HepG2 (cell line): ENCODE data around the gene AKR7A2. TPM values are rescaled to one million over a fixed set of nuclear protein-coding genes. Genes with fewer than 3 reads are reported as not detected.

Experiments
- ATAC-seq: fragments of 200-7000 bp; cut with Tn5 transposase; 3 replicates; pipeline ENCODE4 v1.9.1; 2020; ENCODE audit warnings: mild to moderate bottlenecking, moderate library complexity
- BruUV-seq: library from RNA; stranded (reverse); fragments of 400-500 nt; replicated peaks from 2 replicates; lab custom pipeline; 2021; lab: Mats Ljungman, UMichigan
- CTCF ChIA-PET: fragments of 300-600 bp; formaldehyde crosslinking; extraction: SDS; loops from one replicate; lab custom pipeline; 2021; ENCODE audit warnings: low total read pairs, inconsistent platforms, low intra/inter-chr PET ratio; lab: Yijun Ruan, JAX
- POLR2A ChIA-PET: fragments of 350-600 bp; sonication (Branson Sonifier 250); formaldehyde crosslinking; loops from one replicate; lab custom pipeline; 2020; ENCODE audit warnings: antibody characterized with exemption, inconsistent platforms; lab: Yijun Ruan, JAX
- DNase-seq: peaks from one replicate; pipeline ENCODE4 v3.0.0-alpha.2; 2015; ENCODE audit warnings: low spot score
- FAIRE-seq: peaks from 3 replicates; lab custom pipeline; 2011; peaks lifted over from hg19 to GRCh38; lab: Jason Lieb, UNC
- H2AFZ ChIP-seq: one replicate; pipeline ENCODE4 v1.6.1; 2011; ENCODE audit warnings: low read length, inconsistent platforms
- H3K27ac ChIP-seq: fragments of 300-600 bp; 3 replicates; pipeline ENCODE4 v1.8.0; 2011; ENCODE audit warnings: mixed run types, mild to moderate bottlenecking, mixed read lengths, low read length, inconsistent platforms; ENCODE audit not compliant: insufficient read depth; ENCODE audit errors: extremely low read length
- H3K27me3 ChIP-seq, 2 experiments: fragments of 200-600 bp in 1 of 2; 2 replicates in 1 of 2; 3 replicates in 1 of 2; pipeline versions ENCODE4 v1.6.0 to v1.8.0; 2011; ENCODE audit warnings: low read length in 2 of 2, mild to moderate bottlenecking in 2 of 2, moderate library complexity in 2 of 2, inconsistent platforms in 1 of 2; ENCODE audit not compliant: insufficient read depth in 2 of 2, control insufficient read depth in 1 of 2
- H3K36me3 ChIP-seq, 2 experiments: fragments of 200-600 bp in 1 of 2; replicated peaks in 1 of 2; 2 replicates in 1 of 2; 3 replicates in 1 of 2; pipeline versions ENCODE4 v1.5.1 to v1.8.0; 2011; ENCODE audit warnings: low read length in 2 of 2, inconsistent platforms in 1 of 2; ENCODE audit not compliant: insufficient read depth in 2 of 2, control insufficient read depth in 1 of 2
- H3K4me1 ChIP-seq: 2 replicates; pipeline ENCODE4 v1.5.1; 2012; ENCODE audit warnings: low read length, inconsistent platforms; ENCODE audit not compliant: insufficient read depth
- H3K4me2 ChIP-seq: 2 replicates; pipeline ENCODE4 v1.6.0; 2011; ENCODE audit warnings: low read depth, low read length, inconsistent platforms
- H3K4me3 ChIP-seq, 3 experiments: fragments of 200-600 bp in 1 of 3; sonication (generic), shearing (Covaris generic) in 1 of 3; replicated peaks in 1 of 3; 2 replicates each; pipeline ENCODE4 v1.5.1; 2011 to 2016; ENCODE audit warnings: low read length in 3 of 3, inconsistent platforms in 2 of 3, low read depth in 2 of 3, mild to moderate bottlenecking in 2 of 3, control low read depth in 1 of 3, mixed read lengths in 1 of 3; ENCODE audit not compliant: insufficient read depth in 1 of 3
- H3K79me2 ChIP-seq: one replicate; pipeline ENCODE4 v1.6.1; 2011; ENCODE audit warnings: low read length, inconsistent platforms; ENCODE audit not compliant: insufficient read depth
- H3K9ac ChIP-seq: 2 replicates; pipeline ENCODE4 v1.6.0; 2011; ENCODE audit warnings: mild to moderate bottlenecking, low read depth, low read length, inconsistent platforms; ENCODE audit not compliant: insufficient read depth
- H3K9me3 ChIP-seq: 2 replicates; pipeline ENCODE4 v1.5.1; 2012; ENCODE audit warnings: mild to moderate bottlenecking, low read length
- H4K20me1 ChIP-seq: 2 replicates; pipeline ENCODE4 v1.6.0; 2011; ENCODE audit warnings: inconsistent platforms, mild to moderate bottlenecking, low read length, moderate library complexity; ENCODE audit not compliant: insufficient read depth
- AHR ChIP-seq: IDR thresholded peaks from 2 replicates; pipeline ENCODE4 v1.6.1; 2018; ENCODE audit warnings: missing genetic modification reagents, missing compliant biosample characterization
- BRD4 ChIP-seq: sonication (generic); formaldehyde crosslinking; IDR thresholded peaks from 2 replicates; pipeline ENCODE4 v1.4.0; 2020; ENCODE audit warnings: missing genetic modification reagents
- CENPBD1 ChIP-seq: sonication (generic); formaldehyde crosslinking; IDR thresholded peaks from 2 replicates; pipeline ENCODE4 v1.8.0; 2022; ENCODE audit warnings: missing genetic modification reagents, low read depth, mild to moderate bottlenecking, borderline replicate concordance
- DPF2 ChIP-seq: sonication (generic); formaldehyde crosslinking; IDR thresholded peaks from 2 replicates; pipeline ENCODE4 v1.4.0; 2020; ENCODE audit warnings: mild to moderate bottlenecking, low read depth, missing genetic modification reagents, borderline replicate concordance
- TARDBP ChIP-seq: sonication (generic); formaldehyde crosslinking; IDR thresholded peaks from 2 replicates; pipeline ENCODE4 v1.8.0; 2022; ENCODE audit warnings: mild to moderate bottlenecking, missing genetic modification reagents
- TBP ChIP-seq: sonication (generic); formaldehyde crosslinking; IDR thresholded peaks from 2 replicates; pipeline ENCODE4 v1.5.0; 2020; ENCODE audit warnings: missing genetic modification reagents
- ZBTB21 ChIP-seq: sonication (generic); formaldehyde crosslinking; IDR thresholded peaks from 2 replicates; pipeline ENCODE4 v1.4.0; 2020; ENCODE audit warnings: missing genetic modification reagents
- ZBTB46 ChIP-seq: sonication (generic); formaldehyde crosslinking; IDR thresholded peaks from 2 replicates; pipeline ENCODE4 v1.4.0; 2020; ENCODE audit warnings: mild to moderate bottlenecking, missing genetic modification reagents, borderline replicate concordance
- ZNF335 ChIP-seq: sonication (generic); formaldehyde crosslinking; IDR thresholded peaks from 2 replicates; pipeline ENCODE4 v1.4.0; 2020; ENCODE audit warnings: missing genetic modification reagents
- ZNF33A ChIP-seq: sonication (generic); formaldehyde crosslinking; IDR thresholded peaks from 2 replicates; pipeline ENCODE4 v1.5.1; 2020; ENCODE audit warnings: missing genetic modification reagents, mild to moderate bottlenecking, moderate library complexity, borderline replicate concordance
- ZNF484 ChIP-seq: sonication (generic); formaldehyde crosslinking; IDR thresholded peaks from 2 replicates; pipeline ENCODE4 v1.5.1; 2020; ENCODE audit warnings: mild to moderate bottlenecking, low read depth, missing genetic modification reagents, borderline replicate concordance
- ZNF7 ChIP-seq: IDR thresholded peaks from 2 replicates; pipeline ENCODE4 v1.6.1; 2016; ENCODE audit warnings: missing biosample characterization, missing genetic modification reagents
- ZNF766 ChIP-seq: sonication (generic); formaldehyde crosslinking; IDR thresholded peaks from 2 replicates; pipeline ENCODE4 v1.5.0; 2020; ENCODE audit warnings: missing genetic modification reagents, borderline replicate concordance
- ZNF784 ChIP-seq: sonication (generic); formaldehyde crosslinking; IDR thresholded peaks from 2 replicates; pipeline ENCODE4 v1.5.1; 2020; ENCODE audit warnings: missing genetic modification reagents, mild to moderate bottlenecking, borderline replicate concordance
- WGBS: methylation state at CpG from one replicate; pipeline ENCODE4 v1.1.6; 2017; ENCODE audit warnings: low lambda C conversion rate; 5-methylcytosine and 5-hydroxymethylcytosine counted together
- in situ Hi-C: cut with HindIII; loops from 2 replicates; pipeline ENCODE4 v1.10.0; 2017; ENCODE audit warnings: low pct_unique_long_range_greater_than_20kb; ENCODE audit not compliant: extremely low pct_ligation_motif_present
- intact Hi-C: fragments of 100-400 bp; cut with micrococcal nuclease; formaldehyde crosslinking; loops from one replicate; pipeline ENCODE4 v1.10.0; 2022; ENCODE audit not compliant: unreplicated experiment
- polyA plus RNA-seq, 8 experiments: library from polyadenylated mRNA; depleted of rRNA in 3 of 8; stranded (reverse) in 7 of 8; unstranded in 1 of 8; fragments of >200 nt; fragmentation: Illumina TruSeq in 4 of 8; extraction: Trizol in 4 of 8; gene quantifications; 2 replicates each; pipeline versions ENCODE4 v1.2.1 to v1.2.3, GENCODE V29; 2011 to 2016; ENCODE audit warnings: low read depth in 4 of 8, missing spikeins in 1 of 8, mixed read lengths in 1 of 8; ENCODE audit not compliant: insufficient read depth in 1 of 8
- total RNA-seq, 5 experiments: library from RNA; depleted of rRNA; stranded (reverse); fragments of >200 nt; fragmentation: Illumina TruSeq; extraction: Trizol; gene quantifications; 2 replicates each; pipeline ENCODE4 v1.2.3, GENCODE V29; 2016; ENCODE audit warnings: low read depth in 1 of 5

The AKR7A2 gene
- total and polyA plus RNA-seq, 2 of the 13 experiments (the other 11 are each of a cell fraction or from before 2014, with no cell fraction given), result 45.2 to 75.6 TPM

- Histone ChIP-seq H3K9me3 (no peaks in the 10 kb centered on the region), H4K20me1 (no peaks in the 10 kb centered on the region; the same call in 1 of the 2 replicates), H3K27ac (no peak overlapping the region), H3K4me3 (no peak overlapping the region), H3K36me3 (peaks cover 10 to 40% of the 10 kb centered on the region in 2 experiments; a peak in 4 of 5 replicates), H3K4me2 (no peak overlapping the region), H3K9ac (no peak overlapping the region), H3K79me2 (peaks cover 27% of the 10 kb centered on the region), H2AFZ (no peak overlapping the region), H3K4me1 (peaks cover 55% of the 10 kb centered on the region), H3K27me3 (no peaks in the 10 kb centered on the region; a peak in 1 of 5 replicates)
- no peak for ATAC-seq
- no peak for DNase-seq
- POLR2A ChIA-PET, result interaction anchor here (4.7 kb wide), 1 partner anchor 59 kb away, joined by 21 read pairs; the partner anchor contains the start of genes EMC1 and MRTO4
- 93% methylated on average over 7 of the region's 7 CpGs for WGBS
- no peak for FAIRE-seq
- BruUV-seq, result no TSS peak
- intact Hi-C loops (loop anchor here (2.0 kb wide), 1 partner anchor 57 kb away; no protein-coding TSS in a partner anchor), in situ Hi-C loops (no loop called here)
- CTCF ChIA-PET, result no interaction called here
- TF ChIP-seq ZNF335, result no peak
- TF ChIP-seq ZNF766, result no peak
- TF ChIP-seq TARDBP (CRISPR knock-in tag), result no peak
- TF ChIP-seq CENPBD1 (CRISPR knock-in tag), result no peak
- TF ChIP-seq ZBTB46, result no peak
- TF ChIP-seq AHR (CRISPR knock-in tag), result no peak
- TF ChIP-seq ZNF33A (CRISPR knock-in tag), result no peak
- no peak for TF ChIP-seq ZNF784 (CRISPR knock-in tag)
- no peak for TF ChIP-seq DPF2 (CRISPR knock-in tag)
- no peak for TF ChIP-seq ZBTB21 (CRISPR knock-in tag)
- TF ChIP-seq ZNF7 (CRISPR knock-in tag), result no peak
- TF ChIP-seq ZNF484 (CRISPR knock-in tag), result no peak
- no peak for TF ChIP-seq TBP (CRISPR knock-in tag)
- no peak for TF ChIP-seq BRD4 (CRISPR knock-in tag)
Measured at GRCh38 chr1:19310061-19310460, 1.9 kb downstream of the AKR7A2 start.
